Psoas muscle (tissue), 8 donors: ENCODE results near the gene ARHGEF33. TPM values are rescaled to one million over a fixed set of nuclear protein-coding genes. Genes with fewer than 3 reads are reported as not detected.

Experiments
- ATAC-seq, 4 donors: fragments of 200-7000 bp; cut with Tn5 transposase; one replicate each; pipeline ENCODE4 v1.9.1; 2020; ENCODE audit warnings: moderate library complexity in 3 of 4, mild to moderate bottlenecking in 2 of 4
- DNase-seq, 2 donors: peaks; one replicate each; pipeline ENCODE4 v3.0.0-alpha.2; 2020
- H3K27ac ChIP-seq: fragments of 200-600 bp; one replicate; pipeline ENCODE4 v1.8.0; 2022
- H3K27me3 ChIP-seq, 3 donors: fragments of 200-600 bp in 1 of 3; one replicate each; pipeline versions ENCODE4 v1.6.1 to v1.8.0; 2013 to 2022; ENCODE audit warnings: low read length in 2 of 3, mild to moderate bottlenecking in 2 of 3, moderate library complexity in 1 of 3; ENCODE audit not compliant: insufficient read depth in 3 of 3
- H3K36me3 ChIP-seq, 2 donors: fragments of 200-600 bp in 1 of 2; one replicate each; pipeline versions ENCODE4 v1.6.1 to v1.8.0; 2013 to 2022; ENCODE audit warnings: low read depth in 1 of 2, mild to moderate bottlenecking in 1 of 2, moderate library complexity in 1 of 2; ENCODE audit not compliant: insufficient read depth in 1 of 2
- H3K4me1 ChIP-seq: fragments of 200-600 bp; one replicate; pipeline ENCODE4 v1.8.0; 2022
- H3K4me3 ChIP-seq: fragments of 200-600 bp; one replicate; pipeline ENCODE4 v1.8.0; 2022; ENCODE audit warnings: mild to moderate bottlenecking
- H3K9me3 ChIP-seq: fragments of 200-600 bp; one replicate; pipeline ENCODE4 v1.8.0; 2022
- CTCF ChIP-seq: fragments of 200-600 bp; IDR thresholded peaks from one replicate; pipeline ENCODE4 v1.8.0; 2022; ENCODE audit warnings: antibody characterized with exemption
- WGBS, 3 donors: extraction: QIAGEN DNeasy Blood & Tissue Kit; methylation state at CpG; one replicate each; pipeline versions ENCODE4 v1.1.6 to v1.1.7; 2013; 5-methylcytosine and 5-hydroxymethylcytosine counted together
- intact Hi-C, 2 donors: fragments of 100-400 bp; cut with DNase I; formaldehyde crosslinking; loops; one replicate each; pipeline versions ENCODE4 v1.11.0 to v1.14.2; 2022
- long read RNA-seq, 2 donors: library from polyadenylated mRNA; unstranded; transcript quantifications; one replicate each; pipeline ENCODE4 v2.0.0, GENCODE V29; 2021
- polyA plus RNA-seq, 3 donors: library from polyadenylated mRNA; stranded (reverse); fragments of 200-250 nt; gene quantifications; one replicate each; pipeline ENCODE4 v1.2.3, GENCODE V29; 2013
- total RNA-seq, 4 donors: library from RNA; stranded (reverse); fragmentation: NEBNext Ultra II Directional in 2 of 4; extraction: Animal tissue kit (Norgen Biotek cat#: 25700) in 2 of 4; gene quantifications; one replicate each; pipeline versions ENCODE4 v1.2.1 to v1.2.4, GENCODE V29; 2021 to 2023
- donor health status: healthy with polysubstance abuse.
- donor health status: DM: no; HTN: no; CAD: no; lungs with moderate emphysema.
- donor health status: Bipolar disorder and iron deficiency.
- donor health status: healthy.
- donor health status: DM: yes; HTN: yes; CAD: no.
- donor health status: DM: no; HTN: no; CAD: no.
- donor health status: DM: no; HTN: no; CAD: no.
- donor health status: DM: yes; HTN: yes; CAD: no.

Gene ARHGEF33
- under 1 TPM; 0.15 to 0.58 (median 0.15) TPM for total RNA-seq
- polyA plus RNA-seq: under 1 TPM; 0.03 to 0.25 (median 0.13) TPM
- long read RNA-seq, donor 1, partial matches to known transcripts: 0 of 1 reads
- long read RNA-seq, donor 1, other reads (novel, unspliced or antisense): 1 of 1 reads
- long read RNA-seq, donor 2: 0 reads

GRCh38 chr2:38889575-38889974, at the start of gene ARHGEF33:
ARHGEF33 (plus strand) TSS chr2:38889875; CDS start chr2:38919448, 29,573 bp downstream.
- 80 to 85% (median 83%) methylated on average over 3 of the region's 3 CpGs for WGBS, 3 donors
- H3K27ac ChIP-seq: no peak within 1 kb of the TSS

GRCh38 chr2:38850045-38850444, 39.6 kb upstream of the ARHGEF33 start:
- no peaks in the 10 kb centered on the region for H3K4me1 ChIP-seq
- ATAC-seq: no peak
- H3K27ac ChIP-seq: no peak overlapping the region
- DNase-seq: no peak
- H3K27me3 ChIP-seq: no peaks in the 10 kb centered on the region
- no peak overlapping the region for H3K4me3 ChIP-seq
- intact Hi-C loops: no loop called here
- peaks cover 9 to 92% of the 10 kb centered on the region in 2 donors for H3K36me3 ChIP-seq
- no peak for TF ChIP-seq CTCF
- WGBS, 3 donors: 89 to 90% (median 90%) methylated on average over 3 of the region's 3 CpGs
- H3K9me3 ChIP-seq: no peaks in the 10 kb centered on the region

More at GRCh38 chr2:38889575-38889974, at the start of gene ARHGEF33:
- DNase-seq (no peak), ATAC-seq (no peak)
- Histone ChIP-seq H3K36me3 (no peaks in the 10 kb centered on the region), H3K4me3 (no peak within 1 kb of the TSS), H3K27me3 (no peaks in the 10 kb centered on the region), H3K9me3 (no peaks in the 10 kb centered on the region), H3K4me1 (peaks cover 13% of the 10 kb centered on the region)
- no peak for TF ChIP-seq CTCF
- intact Hi-C loops: no loop called here

- H3K27ac ChIP-seq: no peak overlapping the region
- ATAC-seq (no peak), DNase-seq (no peak)
- H3K4me3 ChIP-seq: no peak overlapping the region
- H3K9me3 ChIP-seq: no peaks in the 10 kb centered on the region
- no peaks in the 10 kb centered on the region for H3K27me3 ChIP-seq
- TF ChIP-seq CTCF: no peak
- 85 to 99% (median 98%) methylated on average over 1 of the region's 1 CpG for WGBS, 3 donors
- no peaks in the 10 kb centered on the region for H3K4me1 ChIP-seq
- peaks cover 15 to 95% of the 10 kb centered on the region in 2 donors for H3K36me3 ChIP-seq
- intact Hi-C loops: no loop called here
Observed at GRCh38 chr2:38856165-38856564, 33.5 kb upstream of the ARHGEF33 start.

- intact Hi-C loops: no loop called here
- H3K36me3 ChIP-seq: peaks cover 16 to 71% of the 10 kb centered on the region in 2 donors
- no peak overlapping the region for H3K4me3 ChIP-seq
- H3K27me3 ChIP-seq: no peaks in the 10 kb centered on the region
- H3K4me1 ChIP-seq: no peaks in the 10 kb centered on the region
- DNase-seq (no peak), ATAC-seq (no peak)
- H3K27ac ChIP-seq: no peak overlapping the region
- no peak for TF ChIP-seq CTCF
- H3K9me3 ChIP-seq: no peaks in the 10 kb centered on the region
Observed at GRCh38 chr2:38862476-38862875, 27.2 kb upstream of the ARHGEF33 start.
